GM19025 (cell line): Measurements from ENCODE around the gene ERBB3.

Source experiments
- ATAC-seq: cut with Tn5 transposase; IDR thresholded peaks from one replicate; pipeline ENCODE4 v1.9.1; 2021; ENCODE audit warnings: mild to moderate bottlenecking, low read depth, moderate library complexity; ENCODE audit not compliant: unreplicated experiment

The ERBB3 gene

GRCh38 chr12:56129206-56129941 lies 49.4 kb downstream of the ERBB3 start:
- peak; percentile 25 for ATAC-seq

- no peak for ATAC-seq
These were observed 50.1 kb downstream of the ERBB3 start for GRCh38 chr12:56129942-56130495.

- no peak for ATAC-seq
These were observed 50.9 kb downstream of the ERBB3 start for GRCh38 chr12:56130876-56131275.

- no peak for ATAC-seq
These were observed 54.9 kb downstream of the ERBB3 start for GRCh38 chr12:56134897-56135296.

GRCh38 chr12:56137853-56138571 lies 58.0 kb downstream of the ERBB3 start:
- ATAC-seq = no peak

- ATAC-seq = no peak
These were observed 62.2 kb downstream of the ERBB3 start for GRCh38 chr12:56141946-56142784.

GRCh38 chr12:56143217-56143616 lies 63.3 kb downstream of the ERBB3 start:
- ATAC-seq = no peak

GRCh38 chr12:56143870-56144269 lies 63.9 kb downstream of the ERBB3 start:
- no peak for ATAC-seq

GRCh38 chr12:56145217-56145616 lies 65.3 kb downstream of the ERBB3 start:
- no peak for ATAC-seq

GRCh38 chr12:56146492-56147460 lies 66.8 kb downstream of the ERBB3 start:
- no peak for ATAC-seq

- ATAC-seq = no peak
These were observed 70.6 kb downstream of the ERBB3 start for GRCh38 chr12:56150563-56150962.

- peak; percentile 41 for ATAC-seq
These were observed 71.7 kb downstream of the ERBB3 start for GRCh38 chr12:56151672-56152131.

GRCh38 chr12:56152132-56152755 lies 72.3 kb downstream of the ERBB3 start, which contains the start of gene MYL6B:
Gene MYL6B, plus strand, starts transcription at chr12:56152587. Its CDS starts 1,332 bp downstream, at chr12:56153919.
- ATAC-seq = peak; percentile 94
